ENCODE measurements around the gene NHERF2. TPM values are rescaled to one million over a fixed set of nuclear protein-coding genes. Genes with fewer than 3 reads are reported as not detected.

NHERF2 gene
- polyA plus RNA-seq, 6 donors from 2014 or later = not detected

- peak overlapping the region; percentile 74 to 90 (median 82) for H3K4me3 Mint-ChIP-seq
- H3K27me3 Mint-ChIP-seq = peaks cover 12 to 31% (median 23%) of the 10 kb centered on the region in 3 donors
- peaks cover 23 to 32% (median 31%) of the 10 kb centered on the region in 3 donors for H3K4me1 Mint-ChIP-seq
- peaks cover 0 to 2% (median 0%) of the 10 kb centered on the region in 7 donors for H3K9me3 Mint-ChIP-seq
- H3K36me3 Mint-ChIP-seq = no peaks in the 10 kb centered on the region
- H3K27ac Mint-ChIP-seq = peak overlapping the region in 3 of 6 donors; percentile 20 to 82 (median 70)
- peak; percentile 31 to 32 for ATAC-seq (ENCODE audit: low read depth in 2 of 2)
- no peak for DNase-seq
Observed at GRCh38 chr16:1984347-1985225, 42.1 kb upstream of the NHERF2 start.

GRCh38 chr16:1985466-1986150, 41.1 kb upstream of the NHERF2 start:
- peaks cover 23 to 34% (median 31%) of the 10 kb centered on the region in 3 donors for H3K4me1 Mint-ChIP-seq
- ATAC-seq (ENCODE audit: low read depth in 2 of 2) = no peak
- H3K9me3 Mint-ChIP-seq = peaks cover 0 to 2% (median 0%) of the 10 kb centered on the region in 7 donors
- H3K4me3 Mint-ChIP-seq = peak overlapping the region; percentile 74 to 90 (median 82)
- H3K27me3 Mint-ChIP-seq = peaks cover 12 to 26% (median 23%) of the 10 kb centered on the region in 3 donors
- H3K36me3 Mint-ChIP-seq = no peaks in the 10 kb centered on the region
- H3K27ac Mint-ChIP-seq = no peak overlapping the region
- no peak for DNase-seq

DNA sequence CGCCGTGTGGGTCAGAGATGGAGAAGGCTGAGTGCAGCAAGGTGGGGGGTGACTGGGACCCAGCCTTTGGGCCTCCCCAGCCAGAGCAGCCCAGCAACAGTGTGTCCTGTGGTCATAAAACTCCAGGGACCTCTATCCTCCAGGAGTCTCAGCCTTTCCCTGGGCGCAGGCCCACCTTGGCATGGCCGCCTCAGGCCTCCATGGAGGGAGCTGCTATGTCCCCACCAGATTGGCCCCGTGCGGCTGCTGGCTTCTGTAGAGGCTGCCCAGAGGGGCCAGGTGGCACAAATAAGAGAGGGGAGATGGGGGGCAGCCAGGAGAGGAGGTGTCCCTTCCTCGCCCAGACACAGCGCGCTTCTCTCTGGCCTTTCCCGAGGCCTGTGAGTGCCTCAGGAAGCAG, 39.5 kb upstream of the NHERF2 start:
- Mint-ChIP-seq H3K9me3 (peaks cover 0 to 2% (median 0%) of the 10 kb centered on the region in 7 donors), H3K4me1 (peaks cover 31 to 39% (median 38%) of the 10 kb centered on the region in 3 donors), H3K36me3 (no peaks in the 10 kb centered on the region), H3K4me3 (peak overlapping the region in 3 of 8 donors; percentile 59 to 79 (median 60)), H3K27ac (peak overlapping the region in 2 of 6 donors; percentile 46 to 83), H3K27me3 (peaks cover 8 to 10% (median 10%) of the 10 kb centered on the region in 3 donors)
- no peak for ATAC-seq (ENCODE audit: low read depth in 2 of 2)
- no peak for DNase-seq

GRCh38 chr16:1989209-1990100, 37.2 kb upstream of the NHERF2 start, which contains the start of gene SYNGR3:
Gene SYNGR3 (plus strand): TSS chr16:1989970. CDS start chr16:1990103, 133 bp downstream.
- no peaks in the 10 kb centered on the region for H3K36me3 Mint-ChIP-seq
- no peaks in the 10 kb centered on the region for H3K27me3 Mint-ChIP-seq
- no peak for ATAC-seq (ENCODE audit: low read depth in 2 of 2)
- H3K27ac Mint-ChIP-seq = peak within 1 kb of the TSS; percentile 24 to 98 (median 96)
- H3K9me3 Mint-ChIP-seq = no peaks in the 10 kb centered on the region
- H3K4me1 Mint-ChIP-seq = peaks cover 33 to 42% (median 40%) of the 10 kb centered on the region in 3 donors
- peak within 1 kb of the TSS; percentile 81 to 92 (median 85) for H3K4me3 Mint-ChIP-seq
- no peak for DNase-seq

GRCh38 chr16:1990101-1990350, 36.7 kb upstream of the NHERF2 start:
- ATAC-seq (ENCODE audit: low read depth in 2 of 2) (no peak), DNase-seq (no peak)
- Mint-ChIP-seq H3K9me3 (no peaks in the 10 kb centered on the region), H3K27me3 (no peaks in the 10 kb centered on the region), H3K4me3 (peak overlapping the region in 3 of 8 donors; percentile 33 to 82 (median 82)), H3K27ac (peak overlapping the region in 2 of 6 donors; percentile 87 to 94), H3K4me1 (peaks cover 29 to 36% (median 35%) of the 10 kb centered on the region in 3 donors), H3K36me3 (no peaks in the 10 kb centered on the region)

DNA sequence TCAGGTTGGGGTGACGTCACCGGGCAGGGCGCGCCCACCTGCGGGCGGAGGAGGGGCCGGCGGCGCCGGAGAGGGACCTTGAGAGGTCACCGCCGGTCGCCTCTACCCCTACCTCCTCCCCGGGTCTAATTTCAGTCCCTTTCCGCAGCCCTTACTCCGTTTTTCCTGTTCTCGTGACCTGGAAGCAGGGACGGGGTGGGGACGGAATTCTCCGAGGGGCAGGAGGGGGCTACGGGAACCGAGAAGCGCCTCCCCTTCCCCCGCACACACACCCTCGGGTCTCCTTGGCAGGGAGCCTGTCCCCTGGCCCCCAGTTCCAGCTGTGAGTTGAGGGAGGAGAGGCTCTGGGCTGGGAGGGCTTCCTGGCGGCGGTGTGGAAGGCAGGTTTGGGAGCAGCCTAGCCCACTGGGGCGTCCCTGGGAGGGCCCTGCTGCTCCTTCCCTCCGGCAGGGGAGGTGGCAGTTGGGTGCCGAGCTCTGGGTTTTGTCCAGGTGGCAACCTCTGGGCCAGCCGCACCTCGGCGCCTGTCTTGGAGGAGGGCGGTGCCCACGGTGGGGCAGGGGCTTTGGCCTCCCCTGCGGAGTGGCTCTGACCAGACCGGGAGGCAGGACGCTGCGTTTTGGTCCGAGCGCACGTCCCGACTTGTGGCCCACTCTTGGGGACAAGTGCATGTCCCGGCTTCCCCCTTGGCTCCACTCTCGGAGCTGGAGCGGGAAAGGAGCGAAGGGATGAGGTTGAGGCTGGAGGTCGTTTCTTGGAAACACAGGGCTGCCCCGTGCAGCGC, 36.2 kb upstream of the NHERF2 start:
- H3K36me3 Mint-ChIP-seq = no peaks in the 10 kb centered on the region
- H3K4me3 Mint-ChIP-seq = peak overlapping the region; percentile 81 to 92 (median 85)
- H3K9me3 Mint-ChIP-seq = no peaks in the 10 kb centered on the region
- peak; percentile 62 for DNase-seq
- H3K4me1 Mint-ChIP-seq = peaks cover 29 to 36% (median 31%) of the 10 kb centered on the region in 3 donors
- peak overlapping the region; percentile 87 to 98 (median 96) for H3K27ac Mint-ChIP-seq
- H3K27me3 Mint-ChIP-seq = no peaks in the 10 kb centered on the region
- peak; percentile 13 to 15 for ATAC-seq (ENCODE audit: low read depth in 2 of 2)

GRCh38 chr16:1991135-1991551, 35.6 kb upstream of the NHERF2 start:
- peak; percentile 79 for DNase-seq
- Mint-ChIP-seq H3K27ac (peak overlapping the region; percentile 87 to 98 (median 96)), H3K4me3 (peak overlapping the region; percentile 81 to 92 (median 85)), H3K4me1 (peaks cover 29 to 35% (median 31%) of the 10 kb centered on the region in 3 donors), H3K9me3 (no peaks in the 10 kb centered on the region), H3K27me3 (no peaks in the 10 kb centered on the region), H3K36me3 (no peaks in the 10 kb centered on the region)
- peak; percentile 40 to 68 for ATAC-seq (ENCODE audit: low read depth in 2 of 2)

GRCh38 chr16:1991588-1991947, 35.1 kb upstream of the NHERF2 start:
- no peaks in the 10 kb centered on the region for H3K9me3 Mint-ChIP-seq
- H3K27ac Mint-ChIP-seq = peak overlapping the region; percentile 41 to 98 (median 96)
- no peaks in the 10 kb centered on the region for H3K36me3 Mint-ChIP-seq
- peak overlapping the region; percentile 81 to 92 (median 85) for H3K4me3 Mint-ChIP-seq
- no peak for ATAC-seq (ENCODE audit: low read depth in 2 of 2)
- peak; percentile 31 for DNase-seq
- H3K27me3 Mint-ChIP-seq = no peaks in the 10 kb centered on the region
- H3K4me1 Mint-ChIP-seq = peaks cover 28 to 31% (median 30%) of the 10 kb centered on the region in 3 donors

DNA sequence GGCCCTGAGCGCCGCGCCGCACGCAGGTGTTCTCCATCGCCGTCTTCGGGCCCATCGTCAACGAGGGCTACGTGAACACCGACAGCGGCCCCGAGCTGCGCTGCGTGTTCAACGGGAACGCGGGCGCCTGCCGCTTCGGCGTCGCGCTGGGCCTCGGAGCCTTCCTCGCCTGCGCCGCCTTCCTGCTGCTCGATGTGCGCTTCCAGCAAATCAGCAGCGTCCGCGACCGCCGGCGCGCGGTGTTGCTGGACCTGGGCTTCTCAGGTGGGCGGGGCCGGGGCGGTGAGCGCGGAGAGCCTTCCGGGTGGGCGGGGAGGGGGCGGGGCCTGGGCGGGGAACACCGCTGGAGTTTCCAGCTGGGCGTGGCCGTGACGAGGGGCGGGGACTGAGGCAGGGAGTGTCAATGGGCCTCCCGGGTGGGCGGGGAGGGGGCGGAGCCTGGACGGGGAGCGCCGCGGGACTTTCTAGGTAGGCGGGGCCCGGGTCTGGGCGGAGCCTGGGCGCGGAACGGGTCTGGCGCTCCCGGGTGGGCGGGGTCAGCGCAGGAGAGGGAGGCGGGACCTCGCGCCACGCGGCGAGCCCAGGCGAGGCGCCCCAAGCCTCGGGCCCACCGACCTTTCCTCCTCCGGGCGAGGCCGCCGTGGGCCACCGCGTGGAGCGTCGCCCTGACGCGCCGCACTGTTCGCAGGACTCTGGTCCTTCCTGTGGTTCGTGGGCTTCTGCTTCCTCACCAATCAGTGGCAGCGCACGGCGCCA, 34.6 kb upstream of the NHERF2 start:
- H3K4me3 Mint-ChIP-seq = peak overlapping the region; percentile 56 to 92 (median 84)
- peak overlapping the region in 5 of 6 donors; percentile 41 to 98 (median 95) for H3K27ac Mint-ChIP-seq
- H3K36me3 Mint-ChIP-seq = no peaks in the 10 kb centered on the region
- H3K4me1 Mint-ChIP-seq = peaks cover 23 to 31% (median 26%) of the 10 kb centered on the region in 3 donors
- no peaks in the 10 kb centered on the region for H3K9me3 Mint-ChIP-seq
- peak; percentile 90 for DNase-seq
- H3K27me3 Mint-ChIP-seq = no peaks in the 10 kb centered on the region
- ATAC-seq (ENCODE audit: low read depth in 2 of 2) = peak; percentile 62 to 67

DNA sequence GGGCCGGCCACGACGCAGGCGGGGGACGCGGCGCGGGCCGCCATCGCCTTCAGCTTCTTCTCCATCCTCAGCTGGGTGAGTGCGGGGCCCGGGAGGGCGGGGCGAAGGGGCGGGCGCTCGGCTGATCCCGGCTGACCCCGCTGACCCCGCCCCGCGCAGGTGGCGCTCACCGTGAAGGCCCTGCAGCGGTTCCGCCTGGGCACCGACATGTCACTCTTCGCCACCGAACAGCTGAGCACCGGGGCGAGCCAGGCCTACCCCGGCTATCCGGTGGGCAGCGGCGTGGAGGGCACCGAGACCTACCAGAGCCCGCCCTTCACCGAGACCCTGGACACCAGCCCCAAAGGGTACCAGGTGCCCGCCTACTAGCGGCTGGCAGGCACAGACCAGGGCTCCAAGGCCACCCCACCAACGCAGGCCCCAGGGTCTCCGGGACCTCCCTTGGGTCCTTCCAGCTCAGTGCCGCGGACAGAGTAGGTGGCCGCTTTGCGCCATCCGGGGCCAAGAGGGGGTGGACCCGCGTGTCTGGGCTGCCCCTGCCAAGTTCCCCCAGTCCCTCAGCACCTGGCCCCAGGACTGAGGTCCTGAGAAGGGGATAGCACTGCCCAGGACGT, 33.9 kb upstream of the NHERF2 start:
- ATAC-seq (ENCODE audit: low read depth in 2 of 2) (no peak), DNase-seq (no peak)
- H3K27ac Mint-ChIP-seq = peak overlapping the region in 2 of 6 donors; percentile 17 to 60
- H3K4me1 Mint-ChIP-seq = peaks cover 19 to 31% (median 26%) of the 10 kb centered on the region in 3 donors
- no peaks in the 10 kb centered on the region for H3K9me3 Mint-ChIP-seq
- no peaks in the 10 kb centered on the region for H3K36me3 Mint-ChIP-seq
- no peak overlapping the region for H3K4me3 Mint-ChIP-seq
- no peaks in the 10 kb centered on the region for H3K27me3 Mint-ChIP-seq

DNA sequence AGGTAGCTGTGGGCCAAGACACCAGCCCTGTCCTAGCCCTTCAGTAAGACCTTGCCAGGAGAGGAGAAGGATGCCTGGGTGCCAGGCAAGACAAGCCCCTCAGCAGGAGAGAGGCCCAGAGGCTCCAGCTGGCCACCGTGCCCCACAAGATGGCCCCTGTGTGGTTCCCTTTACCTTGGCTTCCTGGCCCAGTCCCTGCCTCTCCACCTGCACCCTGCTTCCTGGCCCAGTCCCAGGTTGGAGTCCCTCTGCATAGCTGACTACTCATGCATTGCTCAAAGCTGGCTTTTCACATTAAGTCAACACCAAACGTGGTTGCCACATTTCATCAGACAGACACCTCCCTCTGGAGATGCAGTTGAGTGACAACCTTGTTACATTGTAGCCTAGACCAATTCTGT, 33.0 kb upstream of the NHERF2 start:
- Mint-ChIP-seq H3K27me3 (no peaks in the 10 kb centered on the region), H3K9me3 (no peaks in the 10 kb centered on the region), H3K36me3 (no peaks in the 10 kb centered on the region), H3K4me3 (peak overlapping the region in 2 of 8 donors; percentile 57 to 72), H3K27ac (peak overlapping the region in 5 of 6 donors; percentile 17 to 94 (median 88)), H3K4me1 (peaks cover 18 to 28% (median 22%) of the 10 kb centered on the region in 3 donors)
- no peak for ATAC-seq (ENCODE audit: low read depth in 2 of 2)
- no peak for DNase-seq

Measured in naive B cell (primary cell).